Dedifferentiated amniotic fluid mesenchymal stem cell (primary cell): ENCODE data around the gene PLEKHF1.
"Not testable (repeated sequence)": the region's sequence is repeated elsewhere in the genome, so short reads cannot be mapped to it uniquely, and the experiment has no call there.

Experiments used
- DNase-seq: peaks from one replicate; pipeline ENCODE4 v3.0.0-alpha.2; 2016; ENCODE audit errors: extremely low spot score

The PLEKHF1 gene

GRCh38 chr19:29700498-29700897 is 35.2 kb downstream of the PLEKHF1 start:
- no peak for DNase-seq

GRCh38 chr19:29702161-29702962 is 37.1 kb downstream of the PLEKHF1 start:
- no peak for DNase-seq

GRCh38 chr19:29702963-29703320 is 37.7 kb downstream of the PLEKHF1 start:
- DNase-seq: no peak

- no peak for DNase-seq
Measured at GRCh38 chr19:29704562-29705558, 39.6 kb downstream of the PLEKHF1 start.

- no peak for DNase-seq
Measured at GRCh38 chr19:29705706-29706105, 40.4 kb downstream of the PLEKHF1 start.

- DNase-seq: no peak
Measured at GRCh38 chr19:29706635-29707034, 41.4 kb downstream of the PLEKHF1 start.

GRCh38 chr19:29708554-29709439 is 43.5 kb downstream of the PLEKHF1 start:
- DNase-seq: no peak

- not testable (repeated sequence) for DNase-seq
Measured at GRCh38 chr19:29709440-29709798, 44.2 kb downstream of the PLEKHF1 start.

- DNase-seq: no peak
Measured at GRCh38 chr19:29711584-29712132, 46.4 kb downstream of the PLEKHF1 start.

- no peak for DNase-seq
Measured at GRCh38 chr19:29712744-29713516, 47.7 kb downstream of the PLEKHF1 start.

GRCh38 chr19:29714371-29714952 is 49.2 kb downstream of the PLEKHF1 start:
- no peak for DNase-seq

GRCh38 chr19:29714953-29715700 is 49.9 kb downstream of the PLEKHF1 start, which contains the start of gene C19orf12:
C19orf12 (minus strand) TSS chr19:29715261; CDS start chr19:29708413, 6,848 bp downstream.
- no peak for DNase-seq

- no peak for DNase-seq
Measured at GRCh38 chr19:29715701-29716581, 50.7 kb downstream of the PLEKHF1 start.

- DNase-seq: no peak
Measured at GRCh38 chr19:29717051-29717450, 51.8 kb downstream of the PLEKHF1 start.

- no peak for DNase-seq
Measured at GRCh38 chr19:29724102-29724641, 58.9 kb downstream of the PLEKHF1 start.

GRCh38 chr19:29724746-29725145 is 59.5 kb downstream of the PLEKHF1 start:
- DNase-seq: no peak
